GM21423 (cell line): ENCODE measurements around the gene GABPB1.

Experiments
- ATAC-seq: cut with Tn5 transposase; IDR thresholded peaks from one replicate; pipeline ENCODE4 v1.9.1; 2021; ENCODE audit warnings: mild to moderate bottlenecking, moderate library complexity; ENCODE audit not compliant: unreplicated experiment

GABPB1 gene

GRCh38 chr15:50281427-50281826 is 73.6 kb downstream of the GABPB1 start:
- no peak for ATAC-seq

- no peak for ATAC-seq
Observed at GRCh38 chr15:50280271-50280670, 74.7 kb downstream of the GABPB1 start.

- no peak for ATAC-seq
Observed at GRCh38 chr15:50278496-50278895, 76.5 kb downstream of the GABPB1 start.

DNA sequence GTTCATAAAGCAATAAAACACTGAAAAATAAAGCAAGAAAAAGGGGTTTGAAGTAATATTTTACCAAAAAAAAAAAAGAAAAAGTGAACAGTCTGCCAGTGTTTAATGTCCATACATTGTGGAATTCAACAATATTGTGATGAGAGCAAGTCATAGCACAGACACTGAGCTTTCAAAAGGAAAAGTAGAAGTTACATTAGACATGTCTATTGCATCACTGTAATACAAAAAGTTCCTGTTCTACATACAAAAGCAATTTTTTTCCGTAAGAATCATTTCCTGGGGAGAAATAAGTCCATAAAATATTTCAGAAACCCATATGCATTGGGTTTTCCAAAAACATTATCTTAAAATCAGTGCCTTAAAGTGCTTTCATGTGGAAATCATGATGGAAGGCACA is 77.6 kb downstream of the GABPB1 start:
- no peak for ATAC-seq

GRCh38 chr15:50275908-50276307 is 79.1 kb downstream of the GABPB1 start:
- no peak for ATAC-seq

GRCh38 chr15:50275091-50275490 is 79.9 kb downstream of the GABPB1 start:
- ATAC-seq: no peak

DNA sequence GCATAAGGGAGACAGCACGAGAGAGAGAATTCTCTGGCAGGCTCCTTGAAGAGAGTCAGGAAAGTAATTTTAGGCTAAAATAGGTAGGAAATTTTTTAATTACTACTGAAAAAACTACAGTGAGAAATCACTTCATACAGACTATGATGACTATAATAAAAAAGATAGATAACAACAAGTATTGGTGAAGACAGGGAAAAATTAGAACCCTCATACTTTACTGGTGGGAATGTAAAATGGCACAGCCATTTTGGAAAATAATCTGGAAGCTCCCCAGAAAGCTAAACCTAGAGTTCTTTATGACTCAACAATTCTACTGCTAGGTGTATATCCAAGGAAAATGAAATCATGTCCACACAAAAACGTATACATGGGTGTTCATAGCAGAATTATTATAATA is 87.4 kb downstream of the GABPB1 start:
- no peak for ATAC-seq

DNA sequence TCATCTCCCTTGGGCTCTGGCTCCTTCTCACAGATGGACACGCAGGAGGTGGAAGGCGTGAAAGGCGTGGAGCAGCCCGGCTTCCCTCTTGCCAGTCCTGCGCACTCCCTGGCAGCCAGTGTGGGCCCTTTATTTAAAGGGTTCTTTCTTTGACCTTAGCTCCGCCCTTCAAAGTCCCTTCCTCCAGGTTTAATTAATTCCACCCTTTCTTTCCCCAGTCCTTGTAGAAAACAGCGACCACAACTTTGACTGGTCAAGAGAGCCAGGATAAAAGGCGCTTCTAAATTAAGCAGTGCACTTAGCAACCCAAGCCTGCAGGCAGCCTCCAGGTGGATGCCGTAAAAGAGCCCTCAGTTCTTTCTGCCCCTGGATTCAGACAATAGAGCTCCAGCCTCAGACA is 89.4 kb downstream of the GABPB1 start, which contains the start of gene HDC:
HDC (minus strand) TSS at position 107 of the 400 bp plus-strand sequence; CDS start at position 4, 103 bp downstream.
- ATAC-seq: no peak

DNA sequence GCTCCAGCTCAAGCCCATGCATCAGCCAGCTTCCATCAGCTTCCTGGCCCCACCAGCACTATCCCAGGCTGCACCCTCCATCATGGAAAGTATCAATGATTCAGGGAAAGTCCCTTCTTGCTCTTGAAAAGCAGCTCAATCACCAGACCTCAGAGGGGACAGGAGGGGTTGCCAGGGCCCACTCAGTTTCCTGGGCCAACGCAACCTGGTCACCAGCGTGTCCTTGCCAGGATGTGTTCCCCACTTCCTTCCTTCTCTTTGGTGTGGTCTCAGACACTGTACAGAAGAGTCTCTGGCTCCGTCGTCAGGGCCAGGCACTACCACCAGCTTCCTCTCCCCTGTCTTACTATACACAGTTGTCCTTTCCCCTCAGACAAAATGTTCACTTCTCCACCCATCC is 92.5 kb downstream of the GABPB1 start:
- no peak for ATAC-seq

GRCh38 chr15:50261981-50262380 is 93.0 kb downstream of the GABPB1 start:
- no peak for ATAC-seq

DNA sequence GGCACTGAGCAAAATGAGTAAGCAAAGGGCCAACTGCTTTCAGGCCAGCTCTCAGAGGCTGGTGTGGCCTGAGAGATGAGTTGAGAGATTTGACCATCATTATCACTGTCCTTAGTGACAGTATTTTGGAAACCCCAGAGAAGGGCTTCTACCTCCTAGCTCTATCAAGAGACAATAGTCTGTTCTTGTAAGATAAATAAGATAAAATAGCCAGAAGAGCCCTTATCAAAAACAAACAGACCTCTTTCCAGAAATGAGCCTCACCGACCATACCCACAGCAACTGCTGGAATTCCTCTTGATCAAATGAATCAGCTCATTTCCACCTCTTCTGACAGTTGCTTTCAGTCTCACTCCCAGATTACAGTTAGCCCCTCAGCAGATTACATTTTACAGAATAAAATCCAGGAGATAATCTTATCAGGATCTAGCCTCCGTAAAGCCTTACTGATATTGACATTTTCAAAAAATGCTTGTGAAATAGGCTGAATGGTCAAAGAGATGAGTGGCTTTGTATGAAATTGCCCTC is 94.0 kb downstream of the GABPB1 start:
- peak; percentile 37 for ATAC-seq

DNA sequence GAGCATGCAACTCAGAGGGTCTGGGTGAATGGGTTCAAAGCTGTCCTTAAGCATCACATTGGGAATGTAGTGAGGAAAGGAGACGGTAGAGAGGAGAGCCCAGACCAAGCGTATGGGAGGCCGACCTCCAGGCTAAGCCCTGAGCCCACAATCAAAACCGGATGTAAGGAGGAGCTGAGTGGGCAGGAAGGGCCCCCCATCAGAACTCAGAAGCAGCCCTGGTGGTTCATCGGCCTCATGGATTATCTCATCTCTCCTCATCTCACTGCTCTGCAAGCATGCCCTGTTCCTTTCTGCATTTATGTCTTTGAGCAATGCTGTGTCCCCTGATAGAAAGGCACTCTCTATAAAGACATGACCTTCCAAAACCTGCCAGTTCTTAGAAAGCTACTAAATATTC is 95.7 kb downstream of the GABPB1 start:
- no peak for ATAC-seq

GRCh38 chr15:50257924-50258323 is 97.1 kb downstream of the GABPB1 start:
- no peak for ATAC-seq

GRCh38 chr15:50257332-50257731 is 97.7 kb downstream of the GABPB1 start:
- ATAC-seq: no peak

- no peak for ATAC-seq
Observed at GRCh38 chr15:50256188-50257041, 98.6 kb downstream of the GABPB1 start.

DNA sequence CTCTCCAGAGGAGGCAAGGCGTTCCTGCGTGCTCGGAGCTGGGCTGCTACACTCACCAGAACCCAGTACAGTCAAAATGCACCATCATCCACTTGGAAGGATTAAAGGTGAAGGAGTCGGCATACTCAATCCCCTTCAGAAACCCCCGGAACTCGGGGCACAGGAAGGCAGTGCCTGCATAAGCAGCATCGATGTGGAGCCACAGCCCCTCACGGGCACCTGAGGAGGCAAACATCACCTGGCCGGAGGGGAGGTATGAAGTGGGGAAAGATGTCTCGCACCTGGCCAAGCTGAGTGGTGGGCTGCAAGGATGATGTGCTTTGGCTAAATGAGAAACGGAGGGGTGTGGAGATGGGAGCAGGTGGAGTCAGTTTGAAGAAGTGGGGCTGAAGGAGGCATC is 102.4 kb downstream of the GABPB1 start:
- no peak for ATAC-seq

- no peak for ATAC-seq
Observed at GRCh38 chr15:50251638-50252182, 103.3 kb downstream of the GABPB1 start.

- ATAC-seq: no peak
Observed at GRCh38 chr15:50250760-50251394, 104.1 kb downstream of the GABPB1 start.

DNA sequence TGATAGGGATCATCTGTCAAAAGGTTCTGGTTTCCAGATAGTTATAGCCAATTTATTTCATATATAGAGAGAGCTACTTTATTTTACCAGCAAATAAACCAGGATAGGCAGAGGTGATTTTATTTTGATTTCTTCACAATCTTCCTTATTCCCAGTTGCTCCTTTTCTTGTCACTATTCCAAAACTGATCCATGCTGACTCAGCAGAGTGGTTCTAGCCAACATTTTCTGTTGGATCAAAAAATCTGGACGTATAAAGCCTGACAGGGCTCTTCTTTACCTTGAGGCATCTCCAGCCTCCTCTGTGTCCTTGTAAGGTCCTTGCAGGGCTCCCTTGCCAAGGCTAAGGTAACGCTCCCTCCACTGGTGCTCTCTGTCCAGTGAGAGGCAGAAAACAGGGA is 105.3 kb downstream of the GABPB1 start:
- ATAC-seq: no peak

DNA sequence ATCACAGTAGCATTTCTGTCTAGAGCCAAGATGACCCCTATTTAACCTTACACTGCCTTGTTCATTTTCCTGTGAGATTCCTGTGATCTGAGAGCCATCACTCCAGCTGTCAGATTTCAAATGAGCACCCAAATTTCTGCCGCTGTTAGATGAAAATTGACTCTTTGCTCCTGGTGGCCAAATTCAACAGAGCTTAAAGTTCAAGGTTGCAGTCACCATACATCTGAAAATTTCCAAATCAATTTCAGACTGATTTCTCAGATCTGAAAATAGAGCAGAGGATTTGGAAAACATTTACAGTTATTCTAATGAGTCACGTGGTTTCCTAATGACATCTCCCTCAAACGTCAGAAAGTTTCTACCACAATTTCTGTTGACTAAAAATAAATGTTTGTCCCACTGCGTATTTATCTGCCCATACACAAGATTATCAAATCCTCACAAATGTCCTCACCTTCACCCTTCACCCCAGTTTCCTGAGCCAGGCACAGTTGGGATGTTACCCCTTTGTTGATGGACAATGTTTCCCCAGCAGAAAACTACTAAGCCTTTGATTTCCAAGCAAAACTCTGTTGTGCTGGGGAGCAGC is 105.9 kb downstream of the GABPB1 start:
- no peak for ATAC-seq
